SK-N-SH (cell line): ENCODE results near the gene POLG2. TPM values are rescaled to one million over a fixed set of nuclear protein-coding genes. Genes with fewer than 3 reads are reported as not detected.
"Not testable (repeated sequence)": the region's sequence is repeated elsewhere in the genome, so short reads cannot be mapped to it uniquely, and the experiment has no call there.

Experiments
- CTCF ChIA-PET: fragments of 300-600, 350-600 bp; formaldehyde crosslinking; extraction: SDS; loops from one replicate; lab custom pipeline; 2021; lab: Yijun Ruan, JAX
- POLR2A ChIA-PET: fragments of 350-600 bp; sonication (Branson Sonifier 250); formaldehyde crosslinking; extraction: SDS; loops from one replicate; lab custom pipeline; 2020; ENCODE audit warnings: antibody characterized with exemption, inconsistent platforms; lab: Yijun Ruan, JAX
- DNase-seq: peaks from one replicate; pipeline ENCODE4 v3.0.0; 2012
- H2AFZ ChIP-seq: fragments of 200-600 bp; sonication (generic); 2 replicates; pipeline ENCODE4 v1.8.1; 2016; ENCODE audit warnings: antibody characterized with exemption, mild to moderate bottlenecking, low read depth
- H3F3A ChIP-seq: fragments of 200-600 bp; sonication (generic); replicated peaks from 2 replicates; pipeline ENCODE3; 2016; ENCODE audit warnings: antibody characterized with exemption, mild to moderate bottlenecking; ENCODE audit not compliant: insufficient read depth
- H3K27ac ChIP-seq, 2 experiments: fragments of 200-500 bp in 1 of 2; fragments of 200-600 bp in 1 of 2; sonication (Bioruptor generic) in 1 of 2; sonication (generic), shearing (Covaris generic) in 1 of 2; 2 replicates each; pipeline versions ENCODE4 v1.5.1 to v1.6.1; 2014 to 2016; ENCODE audit warnings: low read depth in 2 of 2, inconsistent platforms in 1 of 2, low read length in 1 of 2, mild to moderate bottlenecking in 1 of 2, mixed read lengths in 1 of 2
- H3K27me3 ChIP-seq: fragments of 200-600 bp; sonication (generic), shearing (Covaris generic); 2 replicates; pipeline ENCODE4 v1.6.1; 2016; ENCODE audit warnings: mixed run types; ENCODE audit not compliant: insufficient read depth
- H3K36me3 ChIP-seq, 2 experiments: fragments of 200-500 bp in 1 of 2; fragments of 200-600 bp in 1 of 2; sonication (Bioruptor generic) in 1 of 2; sonication (generic) in 1 of 2; replicated peaks in 1 of 2; 2 replicates each; pipeline versions ENCODE3 to v1.5.1; 2014 to 2016; ENCODE audit warnings: low read length in 1 of 2, mild to moderate bottlenecking in 1 of 2; ENCODE audit not compliant: insufficient read depth in 2 of 2, control insufficient read depth in 1 of 2
- H3K4me1 ChIP-seq, 2 experiments: fragments of 200-500 bp in 1 of 2; fragments of 200-600 bp in 1 of 2; sonication (Bioruptor generic) in 1 of 2; sonication (generic), shearing (Covaris generic) in 1 of 2; 2 replicates each; pipeline versions ENCODE4 v1.5.1 to v1.6.1; 2014 to 2016; ENCODE audit warnings: low read depth in 1 of 2, low read length in 1 of 2, mixed run types in 1 of 2; ENCODE audit not compliant: insufficient read depth in 2 of 2, control insufficient read depth in 1 of 2
- H3K4me2 ChIP-seq: fragments of 200-600 bp; sonication (generic), shearing (Covaris generic); 2 replicates; pipeline ENCODE4 v1.6.1; 2017; ENCODE audit warnings: mixed run types
- H3K4me3 ChIP-seq, 2 experiments: fragments of 200-500 bp in 1 of 2; fragments of 200-600 bp in 1 of 2; sonication (Bioruptor generic) in 1 of 2; sonication (generic), shearing (Covaris generic) in 1 of 2; 2 replicates each; pipeline versions ENCODE4 v1.5.1 to v1.8.1; 2014 to 2016; ENCODE audit warnings: low read depth in 2 of 2, inconsistent platforms in 1 of 2, low read length in 1 of 2, mild to moderate bottlenecking in 1 of 2, mixed read lengths in 1 of 2, moderate library complexity in 1 of 2
- H3K79me2 ChIP-seq: fragments of 200-600 bp; sonication (generic); 2 replicates; pipeline ENCODE4 v1.8.1; 2017; ENCODE audit warnings: mild to moderate bottlenecking; ENCODE audit not compliant: insufficient read depth
- H3K9ac ChIP-seq: fragments of 200-600 bp; sonication (generic); 2 replicates; pipeline ENCODE4 v1.6.1; 2017; ENCODE audit warnings: mixed run types
- H3K9me2 ChIP-seq: fragments of 200-600 bp; sonication (generic); 2 replicates; pipeline ENCODE4 v1.6.1; 2017; ENCODE audit warnings: mixed run types
- H3K9me3 ChIP-seq: fragments of 200-600 bp; sonication (generic); 2 replicates; pipeline ENCODE4 v1.6.1; 2017; ENCODE audit warnings: mixed run types, mild to moderate bottlenecking, moderate library complexity
- H4K20me1 ChIP-seq: fragments of 200-600 bp; sonication (generic); 2 replicates; pipeline ENCODE4 v1.6.1; 2017; ENCODE audit warnings: mild to moderate bottlenecking, mixed run types; ENCODE audit not compliant: insufficient read depth
- CHD2 ChIP-seq: fragments of 150-350 bp; IDR thresholded peaks from 2 replicates; pipeline ENCODE4 v1.6.1; 2018; ENCODE audit warnings: low read length; ENCODE audit not compliant: partially characterized antibody
- ELF1 ChIP-seq: IDR thresholded peaks from 2 replicates; pipeline ENCODE4 v1.4.0; 2012
- EP300 ChIP-seq, 2 experiments: IDR thresholded peaks; 2 replicates each; pipeline versions ENCODE4 v1.4.0 to v1.6.1; 2012; ENCODE audit warnings: borderline replicate concordance in 1 of 2, low read depth in 1 of 2, low read length in 1 of 2
- FOSL2 ChIP-seq: IDR thresholded peaks from 2 replicates; pipeline ENCODE4 v1.4.0; 2012; ENCODE audit warnings: low read depth, mild to moderate bottlenecking, moderate library complexity, borderline replicate concordance
- FOXJ3 ChIP-seq: sonication (generic); formaldehyde crosslinking; IDR thresholded peaks from 2 replicates; pipeline ENCODE4 v1.5.1; 2020; ENCODE audit warnings: mild to moderate bottlenecking, missing genetic modification reagents
- FOXM1 ChIP-seq: IDR thresholded peaks from 2 replicates; pipeline ENCODE4 v1.4.0; 2012; ENCODE audit warnings: low read depth, mild to moderate bottlenecking
- GATA2 ChIP-seq: sonication (generic); formaldehyde crosslinking; IDR thresholded peaks from 2 replicates; pipeline ENCODE4 v1.5.0; 2020; ENCODE audit warnings: mild to moderate bottlenecking, missing genetic modification reagents
- JUND ChIP-seq: IDR thresholded peaks from 2 replicates; pipeline ENCODE4 v1.4.0; 2012
- MEF2A ChIP-seq: IDR thresholded peaks from 2 replicates; pipeline ENCODE4 v1.4.0; 2012; ENCODE audit warnings: low read depth, borderline replicate concordance
- MXI1 ChIP-seq: IDR thresholded peaks from 2 replicates; pipeline ENCODE4 v1.6.1; 2012; ENCODE audit warnings: mild to moderate bottlenecking, low read depth, low read length, improper control_type of control experiment
- NFIC ChIP-seq: IDR thresholded peaks from 2 replicates; pipeline ENCODE4 v1.4.0; 2012; ENCODE audit warnings: borderline replicate concordance
- NRF1 ChIP-seq: IDR thresholded peaks from 2 replicates; pipeline ENCODE4 v1.6.1; 2012; ENCODE audit warnings: low read depth, mild to moderate bottlenecking, low read length
- RAD21 ChIP-seq: IDR thresholded peaks from 2 replicates; pipeline ENCODE4 v1.6.1; 2012; ENCODE audit warnings: mild to moderate bottlenecking, low read length
- RFX5 ChIP-seq: IDR thresholded peaks from 2 replicates; pipeline ENCODE4 v1.6.1; 2012; ENCODE audit warnings: mild to moderate bottlenecking, improper control_type of control experiment, low read length
- SIN3A ChIP-seq: IDR thresholded peaks from 2 replicates; pipeline ENCODE4 v1.6.1; 2012; ENCODE audit warnings: low read depth, mild to moderate bottlenecking, low read length, moderate library complexity, borderline replicate concordance
- TCF12 ChIP-seq: IDR thresholded peaks from 2 replicates; pipeline ENCODE4 v1.4.0; 2012
- YY1 ChIP-seq: IDR thresholded peaks from 2 replicates; pipeline ENCODE4 v1.4.0; 2012; ENCODE audit warnings: low read depth, mild to moderate bottlenecking
- WGBS: methylation state at CpG from one replicate; pipeline ENCODE4 v1.1.6; 2017; ENCODE audit warnings: low lambda C conversion rate; 5-methylcytosine and 5-hydroxymethylcytosine counted together
- polyA plus RNA-seq, 3 experiments: library from polyadenylated mRNA; depleted of rRNA; stranded (reverse); fragments of >200 nt; gene quantifications; 2 replicates each; pipeline ENCODE4 v1.2.3, GENCODE V29; 2012
- TF ChIP-seq, protein P1 (sequence below): fragments of 150-350 bp; IDR thresholded peaks from 2 replicates; pipeline ENCODE4 v1.6.1; 2016; ENCODE audit warnings: mild to moderate bottlenecking, low read depth, low read length
- TF ChIP-seq, protein P2 (sequence below): IDR thresholded peaks from 2 replicates; pipeline ENCODE4 v1.4.0; 2012; ENCODE audit warnings: low read depth
- TF ChIP-seq, protein P3 (sequence below): fragments of 150-350 bp; IDR thresholded peaks from 2 replicates; pipeline ENCODE4 v1.6.1; 2017; ENCODE audit warnings: antibody characterized with exemption, low read length, low read depth, borderline replicate concordance

The POLG2 gene
- polyA plus RNA-seq, 1 of the 3 experiments (the other 2 are of a cell fraction), result 18.0 TPM

- no peak overlapping the region for H3K4me3 ChIP-seq
- H3K9me2 ChIP-seq, result no peaks in the 10 kb centered on the region
- H3K9ac ChIP-seq, result no peak overlapping the region
- no peak overlapping the region for H2AFZ ChIP-seq
- ChIA-PET CTCF (interaction anchor here (1.3 kb wide), 2 partner anchors 41 to 42 kb away, joined by 3 to 5 read pairs; no protein-coding TSS in a partner anchor), POLR2A (no interaction called here)
- H3K79me2 ChIP-seq, result no peaks in the 10 kb centered on the region
- H3K4me1 ChIP-seq, result no peaks in the 10 kb centered on the region
- no peaks in the 10 kb centered on the region for H3K36me3 ChIP-seq
- no peak overlapping the region for H3K27ac ChIP-seq
- no peaks in the 10 kb centered on the region for H3K27me3 ChIP-seq
- H4K20me1 ChIP-seq, result no peaks in the 10 kb centered on the region
- no peak overlapping the region for H3K4me2 ChIP-seq
- TF ChIP-seq, protein P1, sequence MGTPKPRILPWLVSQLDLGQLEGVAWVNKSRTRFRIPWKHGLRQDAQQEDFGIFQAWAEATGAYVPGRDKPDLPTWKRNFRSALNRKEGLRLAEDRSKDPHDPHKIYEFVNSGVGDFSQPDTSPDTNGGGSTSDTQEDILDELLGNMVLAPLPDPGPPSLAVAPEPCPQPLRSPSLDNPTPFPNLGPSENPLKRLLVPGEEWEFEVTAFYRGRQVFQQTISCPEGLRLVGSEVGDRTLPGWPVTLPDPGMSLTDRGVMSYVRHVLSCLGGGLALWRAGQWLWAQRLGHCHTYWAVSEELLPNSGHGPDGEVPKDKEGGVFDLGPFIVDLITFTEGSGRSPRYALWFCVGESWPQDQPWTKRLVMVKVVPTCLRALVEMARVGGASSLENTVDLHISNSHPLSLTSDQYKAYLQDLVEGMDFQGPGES, result no peak
- TF ChIP-seq MEF2A (no peak), NRF1 (no peak), FOXJ3 (no peak), YY1 (no peak), GATA2 (CRISPR knock-in tag) (no peak), ELF1 (no peak), FOXM1 (no peak), JUND (no peak), CHD2 (no peak), SIN3A (no peak), RFX5 (no peak)
- TF ChIP-seq, protein P2, sequence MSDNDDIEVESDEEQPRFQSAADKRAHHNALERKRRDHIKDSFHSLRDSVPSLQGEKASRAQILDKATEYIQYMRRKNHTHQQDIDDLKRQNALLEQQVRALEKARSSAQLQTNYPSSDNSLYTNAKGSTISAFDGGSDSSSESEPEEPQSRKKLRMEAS, result no peak
- H3F3A ChIP-seq, result no peaks in the 10 kb centered on the region
- WGBS, result 87% methylated on average over 8 of the region's 8 CpGs
- H3K9me3 ChIP-seq, result no peaks in the 10 kb centered on the region
- DNase-seq, result no peak
Observed at GRCh38 chr17:64460955-64461354, 35.9 kb downstream of the POLG2 start.

- DNase-seq, POLR2A ChIA-PET, H3K79me2 ChIP-seq, H4K20me1 ChIP-seq, H3K9me3 ChIP-seq, H3K27me3 ChIP-seq, H3K27ac ChIP-seq, H3K4me3 ChIP-seq, H3F3A ChIP-seq, H3K4me1 ChIP-seq, H3K9ac ChIP-seq, H3K36me3 ChIP-seq, H3K4me2 ChIP-seq, H3K9me2 ChIP-seq, H2AFZ ChIP-seq, CTCF ChIA-PET: not testable (repeated sequence)
- WGBS, result 95% methylated on average over 7 of the region's 7 CpGs
Observed at GRCh38 chr17:64459818-64460217, 37.0 kb downstream of the POLG2 start.

- ChIA-PET POLR2A (no interaction called here), CTCF (interaction anchor here (2.0 kb wide), 1 partner anchor 39 kb away, joined by 5 read pairs; no protein-coding TSS in a partner anchor)
- H2AFZ ChIP-seq, result no peak overlapping the region
- H3K4me2 ChIP-seq, result no peak overlapping the region
- no peaks in the 10 kb centered on the region for H3K4me1 ChIP-seq
- H3K9ac ChIP-seq, result no peak overlapping the region
- H3F3A ChIP-seq, result no peaks in the 10 kb centered on the region
- DNase-seq, result no peak
- no peak overlapping the region for H3K4me3 ChIP-seq
- no peaks in the 10 kb centered on the region for H4K20me1 ChIP-seq
- no peaks in the 10 kb centered on the region for H3K79me2 ChIP-seq
- no peaks in the 10 kb centered on the region for H3K9me3 ChIP-seq
- no peaks in the 10 kb centered on the region for H3K36me3 ChIP-seq
- WGBS, result 85% methylated on average over 6 of the region's 6 CpGs
- no peak overlapping the region for H3K27ac ChIP-seq
- H3K9me2 ChIP-seq, result no peaks in the 10 kb centered on the region
- no peaks in the 10 kb centered on the region for H3K27me3 ChIP-seq
- TF ChIP-seq MXI1 (no peak), EP300 (IDR thresholded peaks at IDR 0.05; ENCODE audit: borderline replicate concordance in 1 of 2, low read depth in 1 of 2, low read length in 1 of 2) (no peak), JUND (no peak), RFX5 (no peak), RAD21 (no peak), NFIC (no peak), TCF12 (no peak), FOSL2 (no peak), MEF2A (no peak), FOXJ3 (no peak)
- TF ChIP-seq, protein P2, result no peak
- TF ChIP-seq, protein P3, sequence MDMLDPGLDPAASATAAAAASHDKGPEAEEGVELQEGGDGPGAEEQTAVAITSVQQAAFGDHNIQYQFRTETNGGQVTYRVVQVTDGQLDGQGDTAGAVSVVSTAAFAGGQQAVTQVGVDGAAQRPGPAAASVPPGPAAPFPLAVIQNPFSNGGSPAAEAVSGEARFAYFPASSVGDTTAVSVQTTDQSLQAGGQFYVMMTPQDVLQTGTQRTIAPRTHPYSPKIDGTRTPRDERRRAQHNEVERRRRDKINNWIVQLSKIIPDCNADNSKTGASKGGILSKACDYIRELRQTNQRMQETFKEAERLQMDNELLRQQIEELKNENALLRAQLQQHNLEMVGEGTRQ, result no peak
Observed at GRCh38 chr17:64459284-64459747, 37.5 kb downstream of the POLG2 start.
